GM23338 (cell line): Measurements from ENCODE around the gene PIK3C2G. TPM values are rescaled to one million over a fixed set of nuclear protein-coding genes. Genes with fewer than 3 reads are reported as not detected.

Experiments used
- ATAC-seq: fragments of 200-7000 bp; cut with Tn5 transposase; 3 replicates; pipeline ENCODE4 v1.9.1; 2020
- DNase-seq: peaks from one replicate; pipeline ENCODE4 v3.0.0-alpha.2; 2015; ENCODE audit warnings: low spot score
- H2AFZ ChIP-seq: fragments of 200-600 bp; sonication (generic); 2 replicates; pipeline ENCODE4 v1.8.0; 2016; ENCODE audit warnings: antibody characterized with exemption, mild to moderate bottlenecking, moderate library complexity
- H3F3A ChIP-seq: fragments of 200-600 bp; sonication (generic); replicated peaks from 2 replicates; pipeline ENCODE4 v1.8.0; 2017; ENCODE audit warnings: antibody characterized with exemption, mixed run types, low read depth
- H3K27ac ChIP-seq: fragments of 200-600 bp; sonication (generic); 2 replicates; pipeline ENCODE4 v1.6.1; 2016; ENCODE audit warnings: low read depth
- H3K27me3 ChIP-seq: fragments of 200-600 bp; sonication (generic); 2 replicates; pipeline ENCODE4 v1.8.0; 2016; ENCODE audit warnings: mild to moderate bottlenecking, mixed run types, moderate library complexity; ENCODE audit not compliant: insufficient read depth
- H3K36me3 ChIP-seq: fragments of 200-600 bp; sonication (generic); 2 replicates; pipeline ENCODE4 v1.8.0; 2016; ENCODE audit warnings: mild to moderate bottlenecking; ENCODE audit not compliant: insufficient read depth
- H3K4me1 ChIP-seq: fragments of 200-600 bp; sonication (generic); 2 replicates; pipeline ENCODE4 v1.8.0; 2016; ENCODE audit warnings: mild to moderate bottlenecking, moderate library complexity; ENCODE audit not compliant: insufficient read depth
- H3K4me2 ChIP-seq: fragments of 200-600 bp; sonication (generic); 2 replicates; pipeline ENCODE4 v1.7.1; 2017; ENCODE audit warnings: mixed run types
- H3K4me3 ChIP-seq: fragments of 200-600 bp; sonication (generic); 2 replicates; pipeline ENCODE4 v1.6.1; 2016; ENCODE audit warnings: mixed run types
- H3K79me2 ChIP-seq: fragments of 200-600 bp; sonication (generic); replicated peaks from 2 replicates; pipeline ENCODE4 v1.8.0; 2017; ENCODE audit warnings: mild to moderate bottlenecking; ENCODE audit not compliant: insufficient read depth
- H3K9me2 ChIP-seq: fragments of 200-600 bp; sonication (generic); 2 replicates; pipeline ENCODE4 v1.8.0; 2017; ENCODE audit not compliant: insufficient read depth
- H4K20me1 ChIP-seq: fragments of 200-600 bp; sonication (generic); replicated peaks from 2 replicates; pipeline ENCODE4 v1.8.0; 2017; ENCODE audit warnings: mild to moderate bottlenecking; ENCODE audit not compliant: insufficient read depth
- H3K27ac Mint-ChIP-seq: 2 replicates; pipeline ENCODE4 v1.8.0; 2020; ENCODE audit warnings: inconsistent platforms, mild to moderate bottlenecking, moderate library complexity, mixed read lengths
- H3K27me3 Mint-ChIP-seq: 3 replicates; pipeline ENCODE4 v1.8.0; 2022; ENCODE audit warnings: low read depth, mild to moderate bottlenecking, moderate library complexity, mixed read lengths, inconsistent platforms; ENCODE audit not compliant: insufficient read depth, poor library complexity
- H3K36me3 Mint-ChIP-seq: 3 replicates; pipeline ENCODE4 v1.8.0; 2021; ENCODE audit warnings: low read depth, mild to moderate bottlenecking, inconsistent platforms, moderate library complexity, mixed read lengths
- H3K4me1 Mint-ChIP-seq: 3 replicates; pipeline ENCODE4 v1.8.0; 2020; ENCODE audit warnings: mild to moderate bottlenecking, inconsistent platforms, mixed read lengths
- H3K4me3 Mint-ChIP-seq: 3 replicates; pipeline ENCODE4 v1.8.0; 2021; ENCODE audit warnings: moderate library complexity, mild to moderate bottlenecking, inconsistent platforms, mixed read lengths
- H3K9me3 Mint-ChIP-seq: 3 replicates; pipeline ENCODE4 v1.8.0; 2020; ENCODE audit warnings: moderate library complexity, mild to moderate bottlenecking, inconsistent platforms, mixed read lengths
- CREB1 ChIP-seq: fragments of 250-450 bp; sonication (Bioruptor Pico); IDR thresholded peaks from 2 replicates; pipeline ENCODE4 v1.5.0; 2020; ENCODE audit warnings: low read depth, mild to moderate bottlenecking, moderate library complexity
- CTCF ChIP-seq, 2 experiments: fragments of 200-600 bp in 1 of 2; sonication (generic) in 1 of 2; conservative IDR thresholded peaks; 2 replicates each; pipeline versions ENCODE4 v1.5.1 to v1.6.1; 2016 to 2017; ENCODE audit warnings: antibody characterized with exemption in 2 of 2, low read depth in 2 of 2, mild to moderate bottlenecking in 2 of 2, moderate library complexity in 1 of 2
- ETS1 ChIP-seq: IDR thresholded peaks from 2 replicates; pipeline ENCODE4 v1.6.1; 2016; ENCODE audit warnings: antibody characterized with exemption
- EZH2 ChIP-seq: fragments of 200-600 bp; sonication (generic); IDR thresholded peaks from one replicate; pipeline ENCODE4 v1.8.0; 2017; ENCODE audit warnings: antibody characterized with exemption, mild to moderate bottlenecking, low read depth; ENCODE audit not compliant: unreplicated experiment
- EZH2phosphoT487 ChIP-seq: fragments of 200-600 bp; sonication (generic); IDR thresholded peaks from one replicate; pipeline ENCODE4 v1.8.1; 2018; ENCODE audit warnings: antibody characterized with exemption; ENCODE audit not compliant: unreplicated experiment
- JUNB ChIP-seq: IDR thresholded peaks from one replicate; pipeline ENCODE4 v1.6.1; 2016; ENCODE audit warnings: antibody characterized with exemption; ENCODE audit not compliant: unreplicated experiment
- POLR2AphosphoS5 ChIP-seq: IDR thresholded peaks from 2 replicates; pipeline ENCODE4 v1.6.1; 2016; ENCODE audit warnings: antibody characterized with exemption, low read depth
- REST ChIP-seq: IDR thresholded peaks from one replicate; pipeline ENCODE4 v1.6.1; 2018; ENCODE audit warnings: antibody characterized with exemption; ENCODE audit not compliant: unreplicated experiment
- STAT1 ChIP-seq: IDR thresholded peaks from one replicate; pipeline ENCODE4 v1.6.1; 2016; ENCODE audit warnings: antibody characterized with exemption; ENCODE audit not compliant: unreplicated experiment
- ZNF331 ChIP-seq: fragments of 250-450 bp; sonication (Bioruptor Pico); IDR thresholded peaks from 2 replicates; pipeline ENCODE4 v1.5.0; 2020; ENCODE audit warnings: low read depth, mild to moderate bottlenecking, moderate library complexity
- polyA plus RNA-seq: library from polyadenylated mRNA; unstranded; fragments of >200 nt; fragmentation: Nextera tagmentation; extraction: Ambion mirVana; gene quantifications from 2 replicates; pipeline ENCODE4 v1.2.1, GENCODE V29; 2016
- total RNA-seq: library from RNA; depleted of rRNA; stranded (reverse); fragments of >200 nt; shearing (Covaris generic); gene quantifications from 2 replicates; pipeline ENCODE4 v1.2.3, GENCODE V29; 2014

The PIK3C2G gene
- total and polyA plus RNA-seq, 2 experiments from 2014 or later, result not detected

GRCh38 chr12:18264581-18265075 lies 3.3 kb downstream of the PIK3C2G start:
- no peaks in the 10 kb centered on the region for H3K9me2 ChIP-seq
- H3K27me3 Mint-ChIP-seq, result peaks cover 3% of the 10 kb centered on the region
- H3K4me1 ChIP-seq, result peaks cover 7% of the 10 kb centered on the region; the same call in 1 of the 2 replicates
- ATAC-seq (no peak), DNase-seq (no peak)
- H3K36me3 Mint-ChIP-seq, result no peaks in the 10 kb centered on the region
- no peak overlapping the region for H3K4me3 Mint-ChIP-seq
- H4K20me1 ChIP-seq, result no peaks in the 10 kb centered on the region
- H3K36me3 ChIP-seq, result no peaks in the 10 kb centered on the region
- H3K4me1 Mint-ChIP-seq, result peaks cover 16% of the 10 kb centered on the region
- H3K4me2 ChIP-seq, result no peak overlapping the region
- TF ChIP-seq ZNF331 (CRISPR knock-in tag) (no peak), EZH2phosphoT487 (no peak), POLR2AphosphoS5 (no peak), EZH2 (no peak), ETS1 (no peak), REST (no peak)
- H3K27me3 ChIP-seq, result no peaks in the 10 kb centered on the region
- no peak overlapping the region; the same call in 1 of the 2 replicates for H2AFZ ChIP-seq
- H3K27ac Mint-ChIP-seq, result no peak overlapping the region
- no peaks in the 10 kb centered on the region for H3F3A ChIP-seq
- H3K4me3 ChIP-seq, result no peak overlapping the region
- H3K27ac ChIP-seq, result no peak overlapping the region
- no peaks in the 10 kb centered on the region for H3K9me3 Mint-ChIP-seq
- no peaks in the 10 kb centered on the region for H3K79me2 ChIP-seq

- Mint-ChIP-seq H3K4me1 (no peaks in the 10 kb centered on the region; the same call in 1 of the 3 replicates), H3K27me3 (peaks cover 3% of the 10 kb centered on the region), H3K9me3 (no peaks in the 10 kb centered on the region), H3K27ac (no peak overlapping the region), H3K4me3 (no peak overlapping the region), H3K36me3 (no peaks in the 10 kb centered on the region)
- Histone ChIP-seq H4K20me1 (no peaks in the 10 kb centered on the region), H3F3A (no peaks in the 10 kb centered on the region), H3K79me2 (no peaks in the 10 kb centered on the region), H3K27ac (no peak overlapping the region), H3K27me3 (no peaks in the 10 kb centered on the region), H3K36me3 (no peaks in the 10 kb centered on the region), H3K9me2 (no peaks in the 10 kb centered on the region), H3K4me1 (no peaks in the 10 kb centered on the region), H3K4me2 (no peak overlapping the region), H2AFZ (no peak overlapping the region), H3K4me3 (no peak overlapping the region)
- no peak for DNase-seq
- no peak for ATAC-seq
- TF ChIP-seq CREB1 (CRISPR knock-in tag) (no peak), STAT1 (no peak), POLR2AphosphoS5 (no peak), CTCF (conservative IDR thresholded peaks at IDR 0.05; ENCODE audit: low read depth in 2 of 2) (no peak), JUNB (no peak), ZNF331 (CRISPR knock-in tag) (no peak), ETS1 (no peak)
Observed at GRCh38 chr12:18267427-18268099, 6.2 kb downstream of the PIK3C2G start.
